ENCODE results near the gene UBL3.

Gene UBL3

DNA sequence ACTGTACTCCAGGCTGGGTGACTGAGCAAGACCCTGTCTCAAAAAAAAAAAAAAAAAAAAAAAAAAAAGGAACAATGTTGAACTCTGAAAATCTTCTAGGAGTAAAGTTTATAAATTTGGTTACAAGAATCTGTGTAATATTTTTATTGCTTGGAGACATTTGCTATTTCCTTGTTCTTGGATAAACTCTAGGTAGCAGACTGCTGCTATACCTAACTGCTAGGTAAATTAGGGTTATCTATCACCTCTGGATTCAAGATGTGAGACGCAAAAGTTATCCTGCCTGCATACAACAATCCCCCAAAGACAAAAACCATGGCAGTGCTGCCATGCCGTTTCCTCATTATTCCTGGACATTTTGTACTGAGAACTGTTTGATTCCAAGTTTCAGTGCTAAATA, 33.7 kb downstream of the UBL3 start:
- DNase-seq (ENCODE audit: low read depth, low spot score) = no peak
- ChIA-PET CTCF (interaction anchor here (1.3 to 1.7 kb wide), 3 partner anchors 11 to 296 kb away, joined by 3 to 6 read pairs (median 4); no protein-coding TSS in a partner anchor), POLR2A (no interaction called here)
- no peak overlapping the region for H3K4me3 ChIP-seq (ENCODE audit: low read depth, low read length)
- TF ChIP-seq, protein P1, sequence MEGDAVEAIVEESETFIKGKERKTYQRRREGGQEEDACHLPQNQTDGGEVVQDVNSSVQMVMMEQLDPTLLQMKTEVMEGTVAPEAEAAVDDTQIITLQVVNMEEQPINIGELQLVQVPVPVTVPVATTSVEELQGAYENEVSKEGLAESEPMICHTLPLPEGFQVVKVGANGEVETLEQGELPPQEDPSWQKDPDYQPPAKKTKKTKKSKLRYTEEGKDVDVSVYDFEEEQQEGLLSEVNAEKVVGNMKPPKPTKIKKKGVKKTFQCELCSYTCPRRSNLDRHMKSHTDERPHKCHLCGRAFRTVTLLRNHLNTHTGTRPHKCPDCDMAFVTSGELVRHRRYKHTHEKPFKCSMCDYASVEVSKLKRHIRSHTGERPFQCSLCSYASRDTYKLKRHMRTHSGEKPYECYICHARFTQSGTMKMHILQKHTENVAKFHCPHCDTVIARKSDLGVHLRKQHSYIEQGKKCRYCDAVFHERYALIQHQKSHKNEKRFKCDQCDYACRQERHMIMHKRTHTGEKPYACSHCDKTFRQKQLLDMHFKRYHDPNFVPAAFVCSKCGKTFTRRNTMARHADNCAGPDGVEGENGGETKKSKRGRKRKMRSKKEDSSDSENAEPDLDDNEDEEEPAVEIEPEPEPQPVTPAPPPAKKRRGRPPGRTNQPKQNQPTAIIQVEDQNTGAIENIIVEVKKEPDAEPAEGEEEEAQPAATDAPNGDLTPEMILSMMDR (IDR thresholded peaks at IDR 0.05; ENCODE audit: insufficient read depth, low read length, missing control alignments) = no peak

GRCh38 chr13:29815336-29815735, 35.1 kb downstream of the UBL3 start:
- TF ChIP-seq, protein P1 (IDR thresholded peaks at IDR 0.05; ENCODE audit: insufficient read depth, low read length, missing control alignments) = no peak
- H3K4me3 ChIP-seq (ENCODE audit: low read depth, low read length) = no peak overlapping the region
- ChIA-PET POLR2A (no interaction called here), CTCF (interaction anchor here (0.7 to 2.2 kb wide), 4 partner anchors 14 to 300 kb away, joined by 3 to 8 read pairs (median 6); no protein-coding TSS in a partner anchor)
- DNase-seq (ENCODE audit: low read depth, low spot score) = no peak

GRCh38 chr13:29810898-29811297, 39.5 kb downstream of the UBL3 start:
- H3K4me3 ChIP-seq (ENCODE audit: low read depth, low read length) = no peak overlapping the region
- TF ChIP-seq, protein P1 (IDR thresholded peaks at IDR 0.05; ENCODE audit: insufficient read depth, low read length, missing control alignments) = no peak
- ChIA-PET POLR2A (no interaction called here), CTCF (interaction anchor here (0.6 to 1.8 kb wide), 4 partner anchors 9 to 303 kb away, joined by 3 to 6 read pairs (median 3); no protein-coding TSS in a partner anchor)
- DNase-seq (ENCODE audit: low read depth, low spot score) = no peak

GRCh38 chr13:29810145-29810742, 40.2 kb downstream of the UBL3 start:
- TF ChIP-seq, protein P1 (IDR thresholded peaks at IDR 0.05; ENCODE audit: insufficient read depth, low read length, missing control alignments) = no peak
- no peak overlapping the region for H3K4me3 ChIP-seq (ENCODE audit: low read depth, low read length)
- DNase-seq (ENCODE audit: low read depth, low spot score) = no peak
- POLR2A ChIA-PET = no interaction called here
- CTCF ChIA-PET = interaction anchor here (1.1 to 1.8 kb wide), 4 partner anchors 8 to 304 kb away, joined by 3 to 6 read pairs (median 4); no protein-coding TSS in a partner anchor

DNA sequence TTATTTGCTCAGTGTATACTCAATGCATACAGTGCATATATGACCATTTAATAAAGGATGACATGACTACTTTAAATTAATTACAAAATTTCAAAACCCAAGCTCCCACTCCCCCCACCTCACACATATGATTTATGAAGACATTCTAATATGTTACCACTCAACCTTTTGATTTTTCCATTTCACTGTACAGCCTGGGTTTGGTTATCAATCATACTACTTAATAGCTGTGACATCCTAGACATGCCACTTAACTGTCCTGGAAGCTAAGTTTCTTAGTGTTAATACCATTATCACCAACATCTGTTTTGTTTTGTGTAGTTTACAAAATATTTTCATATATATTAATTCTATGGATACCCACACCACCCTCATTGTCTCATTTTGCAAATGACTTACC, 42.2 kb downstream of the UBL3 start:
- no peak for DNase-seq (ENCODE audit: low read depth, low spot score)
- TF ChIP-seq, protein P1 (IDR thresholded peaks at IDR 0.05; ENCODE audit: insufficient read depth, low read length, missing control alignments) = no peak
- ChIA-PET CTCF (interaction anchor here (1.2 to 3.5 kb wide), 4 partner anchors 13 to 307 kb away, joined by 3 to 14 read pairs (median 4); partner anchors contain the start of gene UBL3), POLR2A (no interaction called here)
- H3K4me3 ChIP-seq (ENCODE audit: low read depth, low read length) = no peak overlapping the region

- TF ChIP-seq, protein P1 (IDR thresholded peaks at IDR 0.05; ENCODE audit: insufficient read depth, low read length, missing control alignments) = no peak
- CTCF ChIA-PET = interaction anchor here (1.6 to 3.5 kb wide), 2 partner anchors 10 to 309 kb away, joined by 4 to 14 read pairs; no protein-coding TSS in a partner anchor
- no peak for DNase-seq (ENCODE audit: low read depth, low spot score)
- no peak overlapping the region for H3K4me3 ChIP-seq (ENCODE audit: low read depth, low read length)
- POLR2A ChIA-PET = no interaction called here
Measured at GRCh38 chr13:29805994-29806979, 44.1 kb downstream of the UBL3 start.
